HCT116 (cell line): Measurements from ENCODE around the gene PITRM1. TPM values are rescaled to one million over a fixed set of nuclear protein-coding genes. Genes with fewer than 3 reads are reported as not detected.

Experiments
- ATAC-seq: fragments of 200-7000 bp; cut with Tn5 transposase; 2 replicates; pipeline ENCODE4 v1.9.1; 2020; ENCODE audit warnings: mild to moderate bottlenecking, moderate library complexity
- BruUV-seq: library from RNA; stranded (reverse); fragments of 400-500 nt; replicated peaks from 2 replicates; lab custom pipeline; 2021; lab: Mats Ljungman, UMichigan
- CTCF ChIA-PET: fragments of 300-600 bp; sonication (Branson Sonifier 250); formaldehyde crosslinking; loops from one replicate; lab custom pipeline; 2021; ENCODE audit warnings: antibody characterized with exemption; lab: Charles Lee
- POLR2A ChIA-PET: fragments of 300-600, 350-600 bp; sonication (Branson Sonifier 250); formaldehyde crosslinking; loops from one replicate; lab custom pipeline; 2021; ENCODE audit warnings: antibody characterized with exemption; lab: Charles Lee
- RAD21 ChIA-PET, 2 experiments: fragments of 300-600 bp; sonication (Branson Sonifier 250); formaldehyde crosslinking; loops; one replicate each; lab custom pipeline; 2023; ENCODE audit warnings: low total read pairs in 2 of 2; ENCODE audit not compliant: uncharacterized antibody in 2 of 2, unreplicated experiment in 2 of 2, low non-redundant PET in 1 of 2; lab: Charles Lee
- DNase-seq: peaks from one replicate; pipeline ENCODE4 v3.0.0-alpha.2; 2010; ENCODE audit warnings: low read depth, low spot score
- H2AFZ ChIP-seq: fragments of 200-600 bp; shearing (Covaris generic), sonication (generic); 2 replicates; pipeline ENCODE4 v1.6.1; 2017; ENCODE audit warnings: low read depth, mixed run types, mixed read lengths, antibody characterized with exemption, low read length; ENCODE audit not compliant: poor library complexity, severe bottlenecking
- H3K27ac ChIP-seq: 2 replicates; pipeline ENCODE4 v1.5.1; 2012; ENCODE audit warnings: low read depth, low read length
- H3K27me3 ChIP-seq: fragments of 200-600 bp; sonication (generic); 2 replicates; pipeline ENCODE4 v1.6.1; 2016; ENCODE audit warnings: mixed run types, low read length, mixed read lengths; ENCODE audit not compliant: insufficient read depth
- H3K36me3 ChIP-seq, 2 experiments: fragments of 200-500 bp in 1 of 2; fragments of 200-600 bp in 1 of 2; sonication (Bioruptor generic) in 1 of 2; sonication (generic) in 1 of 2; 2 replicates each; pipeline versions ENCODE4 v1.5.1 to v1.6.1; 2014 to 2016; ENCODE audit warnings: low read length in 2 of 2, inconsistent platforms in 1 of 2, mixed read lengths in 1 of 2, mixed run types in 1 of 2; ENCODE audit not compliant: insufficient read depth in 2 of 2, control insufficient read depth in 1 of 2
- H3K4me1 ChIP-seq, 2 experiments: fragments of 200-600 bp in 1 of 2; sonication (generic) in 1 of 2; 2 replicates each; pipeline versions ENCODE4 v1.5.1 to v1.6.1; 2012 to 2017; ENCODE audit warnings: low read length in 2 of 2, inconsistent platforms in 1 of 2, mild to moderate bottlenecking in 1 of 2, mixed read lengths in 1 of 2, mixed run types in 1 of 2, moderate library complexity in 1 of 2; ENCODE audit not compliant: insufficient read depth in 2 of 2, control insufficient read depth in 1 of 2
- H3K4me2 ChIP-seq: fragments of 200-600 bp; sonication (generic); 2 replicates; pipeline ENCODE4 v1.6.1; 2017; ENCODE audit warnings: mixed run types, low read length, mixed read lengths
- H3K4me3 ChIP-seq, 2 experiments: fragments of 200-600 bp in 1 of 2; sonication (generic) in 1 of 2; replicated peaks in 1 of 2; 2 replicates each; pipeline ENCODE4 v1.5.1; 2011 to 2016; ENCODE audit warnings: low read length in 2 of 2, control low read depth in 1 of 2, low read depth in 1 of 2, mild to moderate bottlenecking in 1 of 2, mixed read lengths in 1 of 2, mixed run types in 1 of 2
- H3K79me2 ChIP-seq: fragments of 200-600 bp; sonication (generic); 2 replicates; pipeline ENCODE4 v1.6.1; 2017; ENCODE audit warnings: mild to moderate bottlenecking, mixed run types, low read length, moderate library complexity, mixed read lengths; ENCODE audit not compliant: insufficient read depth
- H3K9ac ChIP-seq: fragments of 200-600 bp; sonication (generic); 2 replicates; pipeline ENCODE4 v1.6.1; 2016; ENCODE audit warnings: low read length, mixed read lengths
- H3K9me2 ChIP-seq: fragments of 200-600 bp; sonication (generic), shearing (Covaris generic); 2 replicates; pipeline ENCODE4 v1.6.1; 2017; ENCODE audit warnings: mixed run types, mild to moderate bottlenecking, moderate library complexity; ENCODE audit not compliant: insufficient read depth
- H3K9me3 ChIP-seq, 2 experiments: fragments of 200-500 bp in 1 of 2; fragments of 200-600 bp in 1 of 2; sonication (Bioruptor generic) in 1 of 2; sonication (generic) in 1 of 2; 2 replicates each; pipeline ENCODE4 v1.6.1; 2014 to 2017; ENCODE audit warnings: low read length in 2 of 2, mixed read lengths in 2 of 2, inconsistent platforms in 1 of 2, low read depth in 1 of 2, mild to moderate bottlenecking in 1 of 2, mixed run types in 1 of 2, moderate library complexity in 1 of 2; ENCODE audit not compliant: control insufficient read depth in 1 of 2, insufficient read depth in 1 of 2
- H4K20me1 ChIP-seq: fragments of 200-600 bp; sonication (generic), shearing (Covaris generic); 2 replicates; pipeline ENCODE4 v1.6.1; 2017; ENCODE audit warnings: mixed run types, mild to moderate bottlenecking, moderate library complexity; ENCODE audit not compliant: insufficient read depth
- CBX3 ChIP-seq: IDR thresholded peaks from 2 replicates; pipeline ENCODE4 v1.6.1; 2012; ENCODE audit warnings: low read depth
- EZH2 ChIP-seq: fragments of 200-600 bp; sonication (generic); IDR thresholded peaks from 2 replicates; pipeline ENCODE4 v1.6.1; 2017; ENCODE audit warnings: antibody characterized with exemption, mixed run types
- EZH2phosphoT487 ChIP-seq: fragments of 200-600 bp; IDR thresholded peaks from 2 replicates; pipeline ENCODE4 v1.6.1; 2018; ENCODE audit warnings: antibody characterized with exemption, borderline replicate concordance
- FOSL1 ChIP-seq: IDR thresholded peaks from 2 replicates; pipeline ENCODE4 v1.6.1; 2012; ENCODE audit warnings: low read depth
- JUND ChIP-seq: IDR thresholded peaks from 2 replicates; pipeline ENCODE4 v1.6.1; 2012
- POLR2A ChIP-seq: IDR thresholded peaks from 2 replicates; pipeline ENCODE4 v1.7.0; 2011; ENCODE audit warnings: borderline replicate concordance; ENCODE audit not compliant: insufficient read depth, insufficient read length; ENCODE audit errors: extremely low read depth
- POLR2AphosphoS5 ChIP-seq: IDR thresholded peaks from 2 replicates; pipeline ENCODE4 v1.6.1; 2011; ENCODE audit warnings: mild to moderate bottlenecking, low read depth, low read length, moderate library complexity
- RAD21 ChIP-seq: IDR thresholded peaks from 2 replicates; pipeline ENCODE4 v1.6.1; 2012; ENCODE audit warnings: low read depth, mild to moderate bottlenecking
- SIN3A ChIP-seq: IDR thresholded peaks from 2 replicates; pipeline ENCODE4 v1.6.1; 2012; ENCODE audit warnings: low read depth
- SP1 ChIP-seq: IDR thresholded peaks from 2 replicates; pipeline ENCODE4 v1.6.1; 2012; ENCODE audit warnings: low read depth
- SRF ChIP-seq: IDR thresholded peaks from 2 replicates; pipeline ENCODE4 v1.6.1; 2012; ENCODE audit warnings: low read depth
- TCF7L2 ChIP-seq: IDR thresholded peaks from 2 replicates; pipeline ENCODE4 v1.7.0; 2011; ENCODE audit warnings: borderline replicate concordance, inconsistent platforms; ENCODE audit not compliant: insufficient read depth, insufficient read length; ENCODE audit errors: extremely low read depth
- YY1 ChIP-seq: IDR thresholded peaks from 2 replicates; pipeline ENCODE4 v1.6.1; 2011; ENCODE audit warnings: low read length, low read depth, moderate library complexity, mild to moderate bottlenecking; ENCODE audit not compliant: insufficient replicate concordance; ENCODE audit errors: extremely low read depth
- ZNF274 ChIP-seq: fragments of 200-500 bp; sonication (Bioruptor generic); IDR thresholded peaks from 2 replicates; pipeline ENCODE4 v1.6.1; 2014; ENCODE audit warnings: mild to moderate bottlenecking, low read depth, low read length, inconsistent platforms
- intact Hi-C: fragments of 100-400 bp; cut with micrococcal nuclease; formaldehyde crosslinking; loops from 2 replicates; pipeline ENCODE4 v1.10.0; 2022
- total RNA-seq: library from RNA; stranded (reverse); gene quantifications from one replicate; pipeline ENCODE4 v1.2.1, GENCODE V29; 2021; ENCODE audit not compliant: unreplicated experiment
- TF ChIP-seq, protein P1 (sequence below): IDR thresholded peaks from 2 replicates; pipeline ENCODE4 v1.6.1; 2012
- TF ChIP-seq, protein P2 (sequence below): IDR thresholded peaks from 2 replicates; pipeline ENCODE4 v1.6.1; 2012
- TF ChIP-seq, protein P3 (sequence below), 3 experiments: fragments of 200-600 bp in 1 of 3; sonication (generic) in 1 of 3; IDR thresholded peaks in 2 of 3; conservative IDR thresholded peaks in 1 of 3; 2 replicates each; pipeline ENCODE4 v1.5.1; 2012 to 2017; ENCODE audit warnings: low read depth in 2 of 3, low read length in 2 of 3, antibody characterized with exemption in 1 of 3, borderline replicate concordance in 1 of 3, control low read depth in 1 of 3, mild to moderate bottlenecking in 1 of 3, mixed read lengths in 1 of 3, mixed run types in 1 of 3, moderate library complexity in 1 of 3; ENCODE audit not compliant: insufficient read depth in 1 of 3
- TF ChIP-seq, protein P4 (sequence below): IDR thresholded peaks from 2 replicates; pipeline ENCODE4 v1.6.1; 2012; ENCODE audit warnings: low read depth

The PITRM1 gene
- total RNA-seq, 1 experiment from 2014 or later, result 59.5 TPM

DNA sequence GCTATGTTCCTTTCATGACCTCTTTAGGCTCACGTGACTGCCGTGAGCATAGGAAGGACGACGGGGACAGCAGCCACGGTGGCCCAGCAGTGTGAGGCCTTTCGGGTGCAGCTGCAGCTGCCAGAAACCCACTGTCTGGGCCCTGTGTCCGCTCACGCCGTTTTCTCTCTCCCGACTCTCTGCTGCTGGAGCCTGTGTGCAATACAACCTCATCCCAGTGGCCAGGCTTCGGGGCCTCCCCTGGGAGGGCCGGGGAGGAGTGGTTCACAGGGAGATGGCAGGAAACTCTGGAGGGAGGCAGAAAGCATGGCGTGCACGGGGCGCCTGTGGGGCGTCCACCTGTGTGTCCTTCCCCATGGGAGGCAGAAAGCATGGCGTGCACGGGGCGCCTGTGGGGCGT lies 66.7 kb downstream of the PITRM1 start:
- Histone ChIP-seq H2AFZ (no peak overlapping the region), H3K4me1 (no peaks in the 10 kb centered on the region), H4K20me1 (no peaks in the 10 kb centered on the region), H3K27ac (no peak overlapping the region), H3K9me3 (no peaks in the 10 kb centered on the region), H3K79me2 (peaks cover 54% of the 10 kb centered on the region), H3K36me3 (peaks cover 57 to 72% of the 10 kb centered on the region in 2 experiments), H3K9ac (no peak overlapping the region), H3K4me2 (no peak overlapping the region), H3K9me2 (no peaks in the 10 kb centered on the region), H3K27me3 (no peaks in the 10 kb centered on the region), H3K4me3 (no peak overlapping the region)
- no TSS peak for BruUV-seq
- TF ChIP-seq, protein P1, sequence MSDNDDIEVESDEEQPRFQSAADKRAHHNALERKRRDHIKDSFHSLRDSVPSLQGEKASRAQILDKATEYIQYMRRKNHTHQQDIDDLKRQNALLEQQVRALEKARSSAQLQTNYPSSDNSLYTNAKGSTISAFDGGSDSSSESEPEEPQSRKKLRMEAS, result no peak
- TF ChIP-seq TCF7L2 (no peak), YY1 (no peak), SIN3A (no peak), JUND (no peak), RAD21 (no peak), SP1 (no peak), ZNF274 (no peak), EZH2 (no peak), EZH2phosphoT487 (no peak), POLR2A (no peak), SRF (no peak), FOSL1 (no peak), CBX3 (no peak), POLR2AphosphoS5 (no peak)
- TF ChIP-seq, protein P2, sequence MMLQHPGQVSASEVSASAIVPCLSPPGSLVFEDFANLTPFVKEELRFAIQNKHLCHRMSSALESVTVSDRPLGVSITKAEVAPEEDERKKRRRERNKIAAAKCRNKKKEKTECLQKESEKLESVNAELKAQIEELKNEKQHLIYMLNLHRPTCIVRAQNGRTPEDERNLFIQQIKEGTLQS, result no peak
- TF ChIP-seq, protein P3, sequence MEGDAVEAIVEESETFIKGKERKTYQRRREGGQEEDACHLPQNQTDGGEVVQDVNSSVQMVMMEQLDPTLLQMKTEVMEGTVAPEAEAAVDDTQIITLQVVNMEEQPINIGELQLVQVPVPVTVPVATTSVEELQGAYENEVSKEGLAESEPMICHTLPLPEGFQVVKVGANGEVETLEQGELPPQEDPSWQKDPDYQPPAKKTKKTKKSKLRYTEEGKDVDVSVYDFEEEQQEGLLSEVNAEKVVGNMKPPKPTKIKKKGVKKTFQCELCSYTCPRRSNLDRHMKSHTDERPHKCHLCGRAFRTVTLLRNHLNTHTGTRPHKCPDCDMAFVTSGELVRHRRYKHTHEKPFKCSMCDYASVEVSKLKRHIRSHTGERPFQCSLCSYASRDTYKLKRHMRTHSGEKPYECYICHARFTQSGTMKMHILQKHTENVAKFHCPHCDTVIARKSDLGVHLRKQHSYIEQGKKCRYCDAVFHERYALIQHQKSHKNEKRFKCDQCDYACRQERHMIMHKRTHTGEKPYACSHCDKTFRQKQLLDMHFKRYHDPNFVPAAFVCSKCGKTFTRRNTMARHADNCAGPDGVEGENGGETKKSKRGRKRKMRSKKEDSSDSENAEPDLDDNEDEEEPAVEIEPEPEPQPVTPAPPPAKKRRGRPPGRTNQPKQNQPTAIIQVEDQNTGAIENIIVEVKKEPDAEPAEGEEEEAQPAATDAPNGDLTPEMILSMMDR (IDR thresholded peaks at IDR 0.05 in 2 of 3, conservative IDR thresholded peaks at IDR 0.05 in 1 of 3; ENCODE audit: borderline replicate concordance in 1 of 3, insufficient read depth in 1 of 3, low read depth in 2 of 3, low read length in 2 of 3), result no peak
- TF ChIP-seq, protein P4, sequence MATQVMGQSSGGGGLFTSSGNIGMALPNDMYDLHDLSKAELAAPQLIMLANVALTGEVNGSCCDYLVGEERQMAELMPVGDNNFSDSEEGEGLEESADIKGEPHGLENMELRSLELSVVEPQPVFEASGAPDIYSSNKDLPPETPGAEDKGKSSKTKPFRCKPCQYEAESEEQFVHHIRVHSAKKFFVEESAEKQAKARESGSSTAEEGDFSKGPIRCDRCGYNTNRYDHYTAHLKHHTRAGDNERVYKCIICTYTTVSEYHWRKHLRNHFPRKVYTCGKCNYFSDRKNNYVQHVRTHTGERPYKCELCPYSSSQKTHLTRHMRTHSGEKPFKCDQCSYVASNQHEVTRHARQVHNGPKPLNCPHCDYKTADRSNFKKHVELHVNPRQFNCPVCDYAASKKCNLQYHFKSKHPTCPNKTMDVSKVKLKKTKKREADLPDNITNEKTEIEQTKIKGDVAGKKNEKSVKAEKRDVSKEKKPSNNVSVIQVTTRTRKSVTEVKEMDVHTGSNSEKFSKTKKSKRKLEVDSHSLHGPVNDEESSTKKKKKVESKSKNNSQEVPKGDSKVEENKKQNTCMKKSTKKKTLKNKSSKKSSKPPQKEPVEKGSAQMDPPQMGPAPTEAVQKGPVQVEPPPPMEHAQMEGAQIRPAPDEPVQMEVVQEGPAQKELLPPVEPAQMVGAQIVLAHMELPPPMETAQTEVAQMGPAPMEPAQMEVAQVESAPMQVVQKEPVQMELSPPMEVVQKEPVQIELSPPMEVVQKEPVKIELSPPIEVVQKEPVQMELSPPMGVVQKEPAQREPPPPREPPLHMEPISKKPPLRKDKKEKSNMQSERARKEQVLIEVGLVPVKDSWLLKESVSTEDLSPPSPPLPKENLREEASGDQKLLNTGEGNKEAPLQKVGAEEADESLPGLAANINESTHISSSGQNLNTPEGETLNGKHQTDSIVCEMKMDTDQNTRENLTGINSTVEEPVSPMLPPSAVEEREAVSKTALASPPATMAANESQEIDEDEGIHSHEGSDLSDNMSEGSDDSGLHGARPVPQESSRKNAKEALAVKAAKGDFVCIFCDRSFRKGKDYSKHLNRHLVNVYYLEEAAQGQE, result no peak
- ChIA-PET CTCF (no interaction called here), POLR2A (no interaction called here), RAD21 (no interaction called here)
- ATAC-seq, result peak; percentile 13; the same call in 1 of the 2 replicates
- intact Hi-C loops, result no loop called here
- DNase-seq, result no peak
